A549 treated with ZK216348 at 1 μM for 4 hours (cell line): ENCODE data around the gene MMADHC. TPM values are rescaled to one million over a fixed set of nuclear protein-coding genes. Genes with fewer than 3 reads are reported as not detected.

Experiments used
- total RNA-seq: library from RNA; stranded (reverse); fragments of 200-300 nt; extraction: Qiagen RNA extraction; gene quantifications from 5 replicates; pipeline ENCODE4 v1.2.3, GENCODE V29; 2022; ENCODE audit warnings: low read depth

Gene MMADHC
- total RNA-seq = 77.1 to 101 TPM (median 84.1 TPM) in 5 replicates

GRCh38 chr2:149587220-149587949, at the start of gene MMADHC:
MMADHC (minus strand) TSS chr2:149587775; CDS start chr2:149587097, 678 bp downstream.

